Liver (tissue), 9 donors: Measurements from ENCODE around the gene PIGP. TPM values are rescaled to one million over a fixed set of nuclear protein-coding genes. Genes with fewer than 3 reads are reported as not detected.

Source experiments
- DNase-seq: peaks from one replicate; pipeline ENCODE4 v3.0.0-alpha.2; 2017; ENCODE audit warnings: low spot score
- H3K27ac ChIP-seq, 2 donors: one replicate each; pipeline ENCODE4 v1.7.0; 2013; ENCODE audit warnings: inconsistent platforms in 2 of 2, low read length in 2 of 2, control low read depth in 1 of 2, low read depth in 1 of 2, mild to moderate bottlenecking in 1 of 2
- H3K27me3 ChIP-seq, 4 donors: one replicate each; pipeline versions ENCODE4 v1.6.1 to v1.7.0; 2013; ENCODE audit warnings: low read length in 3 of 4, inconsistent platforms in 1 of 4, mild to moderate bottlenecking in 1 of 4, moderate library complexity in 1 of 4; ENCODE audit not compliant: control insufficient read depth in 4 of 4, insufficient read depth in 4 of 4
- H3K36me3 ChIP-seq, 4 donors: one replicate each; pipeline versions ENCODE4 v1.6.1 to v1.7.0; 2013; ENCODE audit warnings: low read length in 3 of 4, mild to moderate bottlenecking in 3 of 4, low read depth in 1 of 4, moderate library complexity in 1 of 4; ENCODE audit not compliant: control insufficient read depth in 4 of 4, insufficient read depth in 3 of 4
- H3K4me1 ChIP-seq, 4 donors: one replicate each; pipeline versions ENCODE4 v1.6.1 to v1.7.0; 2013; ENCODE audit warnings: low read length in 3 of 4, mild to moderate bottlenecking in 3 of 4, moderate library complexity in 1 of 4; ENCODE audit not compliant: control insufficient read depth in 4 of 4, insufficient read depth in 4 of 4
- H3K4me3 ChIP-seq, 3 donors: one replicate each; pipeline versions ENCODE4 v1.6.1 to v1.7.0; 2013; ENCODE audit warnings: low read length in 3 of 3, control low read depth in 1 of 3, low read depth in 1 of 3, mild to moderate bottlenecking in 1 of 3
- H3K9ac ChIP-seq, 2 donors: one replicate each; pipeline ENCODE4 v1.7.0; 2013; ENCODE audit warnings: low read length in 2 of 2, mild to moderate bottlenecking in 2 of 2, moderate library complexity in 2 of 2, control low read depth in 1 of 2, low read depth in 1 of 2
- H3K9me3 ChIP-seq, 4 donors: one replicate each; pipeline versions ENCODE4 v1.6.1 to v1.7.0; 2013; ENCODE audit warnings: low read length in 3 of 4; ENCODE audit not compliant: control insufficient read depth in 4 of 4
- EGR1 ChIP-seq, 2 donors: IDR thresholded peaks; 2 replicates each; pipeline ENCODE4 v1.6.1; 2016 to 2018; ENCODE audit warnings: antibody characterized with exemption in 2 of 2, low read depth in 2 of 2
- FOXA1 ChIP-seq: IDR thresholded peaks from 2 replicates; pipeline ENCODE4 v1.6.1; 2016; ENCODE audit warnings: antibody characterized with exemption
- FOXA2 ChIP-seq: IDR thresholded peaks from 2 replicates; pipeline ENCODE4 v1.6.1; 2016; ENCODE audit warnings: antibody characterized with exemption
- GABPA ChIP-seq, 2 donors: IDR thresholded peaks in 1 of 2; conservative IDR thresholded peaks in 1 of 2; 2 replicates each; pipeline ENCODE4 v1.6.1; 2016; ENCODE audit warnings: antibody characterized with exemption in 2 of 2, mild to moderate bottlenecking in 1 of 2, moderate library complexity in 1 of 2
- HNF4G ChIP-seq: IDR thresholded peaks from 2 replicates; pipeline ENCODE4 v1.6.1; 2016; ENCODE audit warnings: antibody characterized with exemption
- JUND ChIP-seq, 2 donors: IDR thresholded peaks; 2 replicates each; pipeline ENCODE4 v1.6.1; 2016; ENCODE audit warnings: antibody characterized with exemption in 2 of 2
- NR2F2 ChIP-seq: IDR thresholded peaks from 2 replicates; pipeline ENCODE4 v1.6.1; 2016; ENCODE audit warnings: antibody characterized with exemption
- RAD21 ChIP-seq, 2 donors: IDR thresholded peaks; 2 replicates each; pipeline ENCODE4 v1.6.1; 2016; ENCODE audit warnings: antibody characterized with exemption in 2 of 2, mild to moderate bottlenecking in 2 of 2
- RXRA ChIP-seq, 2 donors: IDR thresholded peaks; 2 replicates each; pipeline ENCODE4 v1.6.1; 2017 to 2018; ENCODE audit warnings: antibody characterized with exemption in 2 of 2, mild to moderate bottlenecking in 1 of 2
- SP1 ChIP-seq: IDR thresholded peaks from 2 replicates; pipeline ENCODE4 v1.6.1; 2018; ENCODE audit warnings: antibody characterized with exemption, mild to moderate bottlenecking
- TAF1 ChIP-seq: conservative IDR thresholded peaks from 2 replicates; pipeline ENCODE4 v1.6.1; 2016; ENCODE audit warnings: antibody characterized with exemption, mild to moderate bottlenecking
- YY1 ChIP-seq: IDR thresholded peaks from 2 replicates; pipeline ENCODE4 v1.6.1; 2016; ENCODE audit warnings: antibody characterized with exemption, mild to moderate bottlenecking
- WGBS: extraction: QIAGEN DNeasy Blood & Tissue Kit; methylation state at CpG from one replicate; pipeline ENCODE4 v1.1.7; 2013; 5-methylcytosine and 5-hydroxymethylcytosine counted together
- polyA plus RNA-seq, 2 donors: library from polyadenylated mRNA; stranded (reverse) in 1 of 2; unstranded in 1 of 2; fragments of 200-250 nt in 1 of 2; fragments of >200 nt in 1 of 2; fragmentation: Nextera tagmentation in 1 of 2; extraction: Ambion mirVana in 1 of 2; gene quantifications; one replicate each; pipeline versions ENCODE4 v1.2.1 to v1.2.3, GENCODE V29; 2013 to 2015
- total RNA-seq, 2 donors: library from RNA; depleted of rRNA; stranded (reverse); fragments of >200 nt; gene quantifications; one replicate each; pipeline ENCODE4 v1.2.3, GENCODE V29; 2014
- TF ChIP-seq, protein P1 (sequence below): IDR thresholded peaks from 2 replicates; pipeline ENCODE4 v1.6.1; 2016; ENCODE audit warnings: antibody characterized with exemption
- TF ChIP-seq, protein P2 (sequence below): IDR thresholded peaks from 2 replicates; pipeline ENCODE4 v1.6.1; 2016; ENCODE audit warnings: antibody characterized with exemption
- TF ChIP-seq, protein P3 (sequence below): fragments of 150-350 bp; IDR thresholded peaks from 2 replicates; pipeline ENCODE4 v1.5.1; 2017; ENCODE audit warnings: improper control_type of control experiment, low read depth, low read length; ENCODE audit not compliant: missing input control
- TF ChIP-seq, protein P4 (sequence below): IDR thresholded peaks from 2 replicates; pipeline ENCODE4 v1.6.1; 2016; ENCODE audit warnings: antibody characterized with exemption
- donor health status: healthy.
- donor health status: healthy.
- donor health status: healthy.
- donor health status: healthy.
- donor health status: healthy.

The PIGP gene
- total and polyA plus RNA-seq, 4 donors, result 3.8 to 26.2 (median 11.7) TPM

DNA sequence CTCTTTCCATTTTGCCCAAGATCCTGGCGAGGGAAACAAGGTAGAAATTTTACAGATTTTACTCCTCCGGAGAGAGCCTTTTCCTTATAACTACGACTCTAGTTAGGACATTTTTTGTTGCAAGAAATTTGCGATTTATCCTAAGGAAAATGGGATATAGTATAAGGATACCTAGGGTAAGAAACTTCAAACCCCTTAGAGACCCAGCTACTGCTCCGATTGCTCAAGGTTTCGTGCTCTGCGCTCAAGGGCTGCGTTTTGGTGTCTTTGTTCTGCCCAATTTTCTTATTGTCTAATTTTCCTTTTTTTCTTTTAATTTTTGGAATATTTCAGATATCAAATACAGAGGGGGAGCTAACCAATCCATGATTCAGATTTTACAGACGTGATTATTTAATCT, 1.7 kb upstream of the PIGP start:
- WGBS, result 39% methylated on average over 9 of the region's 9 CpGs
- TF ChIP-seq, protein P1, sequence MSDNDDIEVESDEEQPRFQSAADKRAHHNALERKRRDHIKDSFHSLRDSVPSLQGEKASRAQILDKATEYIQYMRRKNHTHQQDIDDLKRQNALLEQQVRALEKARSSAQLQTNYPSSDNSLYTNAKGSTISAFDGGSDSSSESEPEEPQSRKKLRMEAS, result no peak
- TF ChIP-seq FOXA1 (no peak), GABPA (IDR thresholded peaks at IDR 0.05 in 1 of 2, conservative IDR thresholded peaks at IDR 0.05 in 1 of 2) (no peak), YY1 (no peak), EGR1 (IDR thresholded peaks at IDR 0.05; ENCODE audit: low read depth in 2 of 2) (no peak), TAF1 (no peak)
- TF ChIP-seq, protein P2, sequence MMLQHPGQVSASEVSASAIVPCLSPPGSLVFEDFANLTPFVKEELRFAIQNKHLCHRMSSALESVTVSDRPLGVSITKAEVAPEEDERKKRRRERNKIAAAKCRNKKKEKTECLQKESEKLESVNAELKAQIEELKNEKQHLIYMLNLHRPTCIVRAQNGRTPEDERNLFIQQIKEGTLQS, result no peak
- TF ChIP-seq, protein P3, sequence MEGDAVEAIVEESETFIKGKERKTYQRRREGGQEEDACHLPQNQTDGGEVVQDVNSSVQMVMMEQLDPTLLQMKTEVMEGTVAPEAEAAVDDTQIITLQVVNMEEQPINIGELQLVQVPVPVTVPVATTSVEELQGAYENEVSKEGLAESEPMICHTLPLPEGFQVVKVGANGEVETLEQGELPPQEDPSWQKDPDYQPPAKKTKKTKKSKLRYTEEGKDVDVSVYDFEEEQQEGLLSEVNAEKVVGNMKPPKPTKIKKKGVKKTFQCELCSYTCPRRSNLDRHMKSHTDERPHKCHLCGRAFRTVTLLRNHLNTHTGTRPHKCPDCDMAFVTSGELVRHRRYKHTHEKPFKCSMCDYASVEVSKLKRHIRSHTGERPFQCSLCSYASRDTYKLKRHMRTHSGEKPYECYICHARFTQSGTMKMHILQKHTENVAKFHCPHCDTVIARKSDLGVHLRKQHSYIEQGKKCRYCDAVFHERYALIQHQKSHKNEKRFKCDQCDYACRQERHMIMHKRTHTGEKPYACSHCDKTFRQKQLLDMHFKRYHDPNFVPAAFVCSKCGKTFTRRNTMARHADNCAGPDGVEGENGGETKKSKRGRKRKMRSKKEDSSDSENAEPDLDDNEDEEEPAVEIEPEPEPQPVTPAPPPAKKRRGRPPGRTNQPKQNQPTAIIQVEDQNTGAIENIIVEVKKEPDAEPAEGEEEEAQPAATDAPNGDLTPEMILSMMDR, result no peak
- TF ChIP-seq, protein P4, sequence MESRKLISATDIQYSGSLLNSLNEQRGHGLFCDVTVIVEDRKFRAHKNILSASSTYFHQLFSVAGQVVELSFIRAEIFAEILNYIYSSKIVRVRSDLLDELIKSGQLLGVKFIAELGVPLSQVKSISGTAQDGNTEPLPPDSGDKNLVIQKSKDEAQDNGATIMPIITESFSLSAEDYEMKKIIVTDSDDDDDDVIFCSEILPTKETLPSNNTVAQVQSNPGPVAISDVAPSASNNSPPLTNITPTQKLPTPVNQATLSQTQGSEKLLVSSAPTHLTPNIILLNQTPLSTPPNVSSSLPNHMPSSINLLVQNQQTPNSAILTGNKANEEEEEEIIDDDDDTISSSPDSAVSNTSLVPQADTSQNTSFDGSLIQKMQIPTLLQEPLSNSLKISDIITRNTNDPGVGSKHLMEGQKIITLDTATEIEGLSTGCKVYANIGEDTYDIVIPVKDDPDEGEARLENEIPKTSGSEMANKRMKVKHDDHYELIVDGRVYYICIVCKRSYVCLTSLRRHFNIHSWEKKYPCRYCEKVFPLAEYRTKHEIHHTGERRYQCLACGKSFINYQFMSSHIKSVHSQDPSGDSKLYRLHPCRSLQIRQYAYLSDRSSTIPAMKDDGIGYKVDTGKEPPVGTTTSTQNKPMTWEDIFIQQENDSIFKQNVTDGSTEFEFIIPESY, result no peak

DNA sequence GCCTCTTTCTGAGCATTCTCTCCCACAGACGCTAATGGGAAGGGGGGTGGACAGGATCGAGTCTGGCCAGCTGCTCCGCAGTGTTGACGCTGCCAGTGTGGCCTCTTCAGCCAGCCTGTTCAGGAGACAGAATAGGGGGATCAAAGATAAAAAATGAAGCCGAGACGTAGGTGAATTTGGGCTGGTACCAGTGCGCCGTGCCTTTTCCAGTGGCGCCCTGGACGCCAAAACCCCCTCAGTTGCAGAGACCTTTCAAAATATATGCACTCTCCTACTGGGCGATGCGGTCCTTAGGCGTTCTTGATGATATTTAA, 1.3 kb upstream of the PIGP start:
- Histone ChIP-seq H3K9ac (peak overlapping the region; percentile 73 to 82), H3K36me3 (peaks cover 0 to 2% (median under 1%) of the 10 kb centered on the region in 4 donors), H3K27me3 (no peaks in the 10 kb centered on the region), H3K27ac (peak overlapping the region; percentile 84 to 99), H3K4me1 (peaks cover 2 to 17% (median 13%) of the 10 kb centered on the region in 4 donors), H3K4me3 (peak overlapping the region; percentile 83 to 90 (median 83)), H3K9me3 (no peaks in the 10 kb centered on the region)
- no peak for DNase-seq
- no peak for TF ChIP-seq TAF1
- TF ChIP-seq HNF4G, result no peak
- TF ChIP-seq, protein P3, result no peak
- TF ChIP-seq RXRA (IDR thresholded peaks at IDR 0.05), result no peak
- no peak for TF ChIP-seq FOXA2
- TF ChIP-seq, protein P4, result no peak
- no peak for TF ChIP-seq YY1
- no peak for TF ChIP-seq SP1
- no peak for TF ChIP-seq RAD21 (IDR thresholded peaks at IDR 0.05)
- no peak for TF ChIP-seq NR2F2
- TF ChIP-seq, protein P2, result no peak
- TF ChIP-seq, protein P1, result no peak
- no peak for TF ChIP-seq JUND (IDR thresholded peaks at IDR 0.05)
- WGBS, result 3% methylated on average over 13 of the region's 13 CpGs

More for the DNA sequence above, 1.7 kb upstream of the PIGP start:
- no peak for DNase-seq
- Histone ChIP-seq H3K27me3 (no peaks in the 10 kb centered on the region), H3K4me3 (peak overlapping the region; percentile 83 to 90 (median 83)), H3K36me3 (no peaks in the 10 kb centered on the region), H3K27ac (peak overlapping the region in 1 of 2 donors; percentile 99), H3K9ac (peak overlapping the region; percentile 73 to 82), H3K9me3 (no peaks in the 10 kb centered on the region), H3K4me1 (peaks cover 2 to 17% (median 13%) of the 10 kb centered on the region in 4 donors)
